Endometrial microvascular endothelial cells (primary cell): Measurements from ENCODE around the gene ARFGAP1. TPM values are rescaled to one million over a fixed set of nuclear protein-coding genes. Genes with fewer than 3 reads are reported as not detected.

Source experiments
- in situ Hi-C: cut with HindIII; loops from 2 replicates; pipeline ENCODE4 v1.10.0; 2017; ENCODE audit warnings: low sequenced_read_pairs, low pct_unique_long_range_greater_than_20kb; ENCODE audit errors: inconsistent ontology term
- total RNA-seq: library from RNA; depleted of rRNA; stranded (reverse); fragments of >200 nt; gene quantifications from one replicate; pipeline ENCODE4 v1.2.3, GENCODE V29; 2015; ENCODE audit errors: inconsistent ontology term

The ARFGAP1 gene
- 51.9 TPM for total RNA-seq

DNA sequence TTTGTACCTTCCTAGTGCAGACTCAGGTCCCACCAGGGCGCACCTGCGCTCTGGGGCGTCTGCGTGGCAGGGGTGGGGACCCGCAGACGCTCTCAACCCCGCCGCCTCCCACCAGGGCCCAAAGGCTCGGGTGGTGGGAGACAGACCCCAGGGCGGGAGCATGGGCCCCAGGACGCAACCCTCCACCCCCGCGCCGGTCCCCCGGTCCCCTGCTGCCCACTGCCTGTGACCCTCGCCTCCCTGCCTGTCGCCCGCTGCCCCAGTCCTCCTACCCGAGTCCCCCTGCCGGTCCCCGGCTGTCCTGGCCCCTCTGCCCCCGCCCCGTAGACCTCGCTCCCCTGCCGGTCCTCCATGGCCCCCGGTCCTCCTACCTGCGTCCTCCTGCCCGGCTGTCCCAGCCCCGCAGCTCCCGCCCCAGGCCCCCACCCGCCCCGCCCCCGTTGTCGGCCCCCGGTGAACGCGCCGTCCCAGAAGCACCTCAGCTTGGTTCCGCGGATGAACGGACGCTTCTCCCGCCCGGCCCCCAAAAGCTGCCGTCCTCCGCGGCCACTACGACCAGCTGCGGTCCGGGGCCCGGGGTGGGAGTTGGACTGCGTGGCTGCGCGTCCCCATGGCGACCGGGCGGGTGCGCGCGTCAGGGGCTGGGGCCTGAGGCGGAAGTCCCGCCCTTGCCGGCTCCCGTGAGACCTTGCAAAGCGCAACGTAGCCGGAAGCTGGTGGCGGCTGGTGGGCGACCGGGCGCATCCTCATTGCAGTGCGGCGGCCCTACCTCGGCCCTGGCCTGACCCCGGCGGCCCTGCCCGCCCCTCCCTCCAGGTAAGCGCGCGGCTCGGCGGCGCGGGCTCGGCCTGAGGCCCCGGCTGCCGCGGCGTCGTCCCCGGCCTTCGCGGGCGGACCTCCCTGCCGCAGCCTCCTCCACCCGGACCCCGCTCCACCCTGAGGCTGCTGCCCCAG is at the start of gene ARFGAP1:
ARFGAP1 (plus strand) TSS at position 709 of the 954 bp plus-strand sequence. CDS start 2,768 bp downstream, outside the sequence.
- in situ Hi-C loops, result no loop called here

- in situ Hi-C loops, result loop anchor here (10.0 kb wide), 1 partner anchor 62 kb away; no protein-coding TSS in a partner anchor
These were observed 49.3 kb upstream of the ARFGAP1 start for GRCh38 chr20:63223121-63223825.

- in situ Hi-C loops, result loop anchor here (10.0 kb wide), 1 partner anchor 61 kb away; no protein-coding TSS in a partner anchor
These were observed 48.8 kb upstream of the ARFGAP1 start for GRCh38 chr20:63223826-63224207.

DNA sequence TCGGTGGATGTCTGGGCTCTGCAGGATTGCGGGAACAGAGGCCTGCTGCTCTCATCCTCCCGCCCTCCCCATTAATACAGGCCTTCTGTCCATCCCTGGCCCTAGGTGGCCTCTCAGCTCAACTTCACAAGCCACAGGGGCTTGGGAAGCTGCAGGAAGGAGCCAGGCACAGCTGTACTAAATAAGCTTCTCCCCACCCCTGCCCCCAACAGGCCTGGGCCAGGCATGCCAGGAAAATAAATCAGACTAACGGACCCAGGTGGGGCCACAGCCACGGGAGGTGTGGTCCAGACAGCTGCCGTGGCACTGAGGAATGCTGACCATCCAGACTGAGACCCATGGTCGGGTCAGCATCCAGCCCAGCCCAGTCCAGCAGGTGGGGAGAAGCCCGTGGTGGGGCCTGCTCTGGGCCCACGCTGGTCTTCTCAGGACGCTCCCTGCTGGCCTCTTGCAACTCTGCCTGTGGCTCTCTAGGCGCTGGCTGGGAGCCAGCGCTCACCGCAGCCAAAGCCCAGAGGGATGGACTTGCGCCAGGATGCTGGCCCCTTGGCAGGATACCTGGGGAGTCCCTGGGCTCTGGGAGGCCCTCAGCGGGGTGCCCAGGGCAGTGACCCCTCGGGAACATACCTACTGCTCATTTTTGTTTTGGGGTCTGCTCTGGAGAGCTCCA is 48.1 kb upstream of the ARFGAP1 start:
- in situ Hi-C loops, result loop anchor here (10.0 kb wide), 1 partner anchor 60 kb away; no protein-coding TSS in a partner anchor

DNA sequence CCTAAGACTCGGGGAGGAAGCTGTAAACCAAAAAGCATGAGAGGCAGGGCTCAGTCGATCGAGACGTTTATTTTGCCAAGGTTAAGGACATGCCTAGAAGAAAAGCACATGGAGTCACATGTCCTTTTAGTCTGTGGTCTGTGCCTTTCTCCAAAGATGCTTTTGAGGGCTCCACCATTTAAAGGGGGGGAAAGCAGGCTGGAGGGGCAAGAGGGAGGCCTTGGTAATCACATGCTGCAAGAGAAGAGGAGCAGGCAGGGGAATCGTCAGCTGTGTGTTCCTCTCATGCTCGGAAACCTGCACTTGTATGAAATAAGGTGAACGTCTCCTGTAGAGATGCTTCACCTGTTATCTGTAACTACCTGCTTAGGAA is 47.5 kb upstream of the ARFGAP1 start:
- in situ Hi-C loops, result loop anchor here (10.0 kb wide), 1 partner anchor 60 kb away; no protein-coding TSS in a partner anchor

DNA sequence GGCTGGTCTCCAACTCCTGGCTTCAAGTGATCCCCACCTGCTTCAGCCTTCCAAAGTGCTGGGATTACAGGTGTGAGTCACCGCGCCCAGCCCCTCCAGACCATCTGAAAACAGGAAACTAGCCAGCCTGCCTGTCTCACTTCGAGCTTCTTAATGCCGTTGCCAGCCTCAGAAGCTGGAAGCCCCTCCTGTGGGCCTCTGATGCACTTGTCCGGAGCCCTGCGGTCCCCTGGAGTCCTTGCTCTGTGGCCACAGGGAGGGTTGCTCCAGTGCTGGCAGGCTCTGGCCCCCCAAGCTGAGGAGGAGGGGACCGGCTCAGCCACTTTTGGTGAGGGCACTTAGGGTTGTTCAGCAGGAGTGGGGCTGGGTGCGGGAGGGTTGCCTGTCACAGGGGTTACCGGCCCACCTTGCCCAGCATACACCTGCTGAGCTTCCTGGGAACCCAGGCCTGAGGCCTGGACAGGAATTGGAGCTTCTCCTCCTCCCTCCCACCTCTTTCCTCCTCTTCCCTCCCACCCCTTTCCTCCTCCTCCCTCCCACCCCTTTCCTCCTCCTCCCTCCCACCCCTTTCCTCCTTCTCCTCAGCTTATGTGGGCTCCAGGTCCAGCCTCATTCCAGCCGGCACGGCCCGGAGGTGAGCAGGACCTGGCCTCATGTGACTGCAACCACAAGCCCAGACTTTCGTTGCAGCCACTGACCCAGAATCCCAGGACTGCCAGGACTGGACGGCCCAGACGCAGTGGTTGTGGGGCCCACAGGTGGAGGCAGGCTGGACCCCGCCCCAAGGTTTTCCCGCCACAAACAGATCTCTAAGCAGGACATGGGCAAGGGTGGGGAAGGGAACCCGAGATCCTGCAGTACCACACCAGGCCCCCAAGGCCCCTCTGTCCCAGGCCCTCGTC is 46.3 kb upstream of the ARFGAP1 start:
- in situ Hi-C loops, result loop anchor here (10.0 kb wide), 1 partner anchor 59 kb away; no protein-coding TSS in a partner anchor

- in situ Hi-C loops, result loop anchor here (10.0 kb wide), 1 partner anchor 58 kb away; no protein-coding TSS in a partner anchor
These were observed 45.4 kb upstream of the ARFGAP1 start for GRCh38 chr20:63227260-63227659.

DNA sequence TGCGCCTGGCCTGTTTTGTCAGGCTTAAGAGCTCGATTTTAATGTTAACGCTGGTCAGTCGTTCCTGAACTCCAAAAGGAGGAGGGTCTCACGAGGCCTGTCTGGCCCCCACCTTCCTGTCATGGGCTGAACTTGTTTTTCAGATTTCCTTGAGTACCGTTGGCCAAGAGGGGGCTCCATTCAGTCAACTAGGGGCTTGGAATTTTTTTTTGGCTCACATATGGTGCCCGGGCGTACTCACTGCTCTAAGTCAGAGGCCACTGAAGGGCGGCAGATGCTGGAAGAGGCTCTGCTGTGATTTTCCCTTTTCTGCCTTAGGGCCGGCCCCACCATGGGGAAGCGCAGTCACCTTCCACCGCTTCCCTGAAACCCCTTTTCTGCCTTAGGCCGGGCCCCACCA is 43.8 kb upstream of the ARFGAP1 start:
- in situ Hi-C loops, result loop anchor here (10.0 kb wide), 1 partner anchor 56 kb away; no protein-coding TSS in a partner anchor

GRCh38 chr20:63230800-63231268 is 41.8 kb upstream of the ARFGAP1 start:
- in situ Hi-C loops, result no loop called here

- in situ Hi-C loops, result no loop called here
These were observed 40.2 kb upstream of the ARFGAP1 start for GRCh38 chr20:63232235-63233060.

DNA sequence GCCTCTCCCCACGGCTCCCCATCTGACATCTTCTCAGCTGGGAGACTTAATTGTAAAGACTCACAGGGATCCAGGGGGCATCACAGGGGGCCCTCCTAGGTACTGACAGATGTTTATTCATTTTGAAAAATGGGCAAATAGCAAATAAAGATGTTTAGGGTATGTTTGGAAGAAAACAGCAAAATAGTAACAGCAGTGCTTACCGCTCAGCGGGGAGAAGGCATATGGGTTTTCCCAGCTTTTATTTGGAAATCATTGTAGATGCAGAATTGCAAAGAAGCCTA is 39.6 kb upstream of the ARFGAP1 start:
- in situ Hi-C loops, result no loop called here

- in situ Hi-C loops, result no loop called here
These were observed 38.7 kb upstream of the ARFGAP1 start for GRCh38 chr20:63233924-63234323.

- in situ Hi-C loops, result no loop called here
These were observed 37.8 kb upstream of the ARFGAP1 start for GRCh38 chr20:63234693-63235398.

- in situ Hi-C loops, result no loop called here
These were observed 37.1 kb upstream of the ARFGAP1 start, which contains the start of gene BIRC7 for GRCh38 chr20:63235399-63235983. TSS of gene BIRC7 (plus strand) at chr20:63235905. CDS start at chr20:63236097, 192 bp downstream.

GRCh38 chr20:63236116-63236837 is 36.3 kb upstream of the ARFGAP1 start:
- in situ Hi-C loops, result no loop called here

DNA sequence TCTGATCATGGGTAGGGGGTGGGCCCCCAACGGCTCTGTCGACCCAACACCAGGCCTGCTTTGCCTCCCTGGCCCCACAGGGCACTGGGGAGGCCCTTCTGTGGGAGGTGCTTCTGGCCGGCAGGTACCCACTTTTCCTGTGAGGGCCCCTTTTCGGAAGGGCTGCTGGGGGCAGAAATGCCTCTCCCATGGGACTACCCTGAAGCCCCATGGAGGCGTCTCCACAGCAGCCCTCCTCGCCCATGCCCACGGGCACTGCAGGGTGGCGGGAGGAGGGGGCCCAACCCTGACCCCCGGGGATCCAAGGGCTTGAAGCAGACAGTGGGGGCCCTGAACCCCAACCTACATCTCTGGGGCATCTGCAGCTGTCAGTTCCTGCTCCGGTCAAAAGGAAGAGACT is 34.6 kb upstream of the ARFGAP1 start:
- in situ Hi-C loops, result no loop called here
